Endothelial cell of umbilical vein (primary cell): ENCODE measurements around the gene FPR1.

Source experiments
- EZH2 ChIP-seq: IDR thresholded peaks from 2 replicates; pipeline ENCODE4 v1.6.1; 2012; ENCODE audit warnings: borderline replicate concordance, low read depth, mild to moderate bottlenecking, moderate library complexity, low read length, inconsistent platforms; ENCODE audit not compliant: severe bottlenecking
- GATA2 ChIP-seq: IDR thresholded peaks from 2 replicates; pipeline ENCODE4 v1.7.0; 2011; ENCODE audit warnings: low read depth, mild to moderate bottlenecking, moderate library complexity, mixed read lengths, low read length; ENCODE audit not compliant: insufficient read length, insufficient read depth
- JUN ChIP-seq: IDR thresholded peaks from 2 replicates; pipeline ENCODE4 v1.6.1; 2011; ENCODE audit warnings: borderline replicate concordance, low read depth; ENCODE audit not compliant: insufficient read length, insufficient read depth
- MYC ChIP-seq: IDR thresholded peaks from one replicate; pipeline ENCODE4 v1.6.1; 2011; ENCODE audit warnings: mild to moderate bottlenecking, low read depth, low read length
- POLR2A ChIP-seq: IDR thresholded peaks from 2 replicates; pipeline ENCODE4 v1.6.1; 2012; ENCODE audit warnings: low read depth, mild to moderate bottlenecking, control low read depth, low read length
- POLR2AphosphoS5 ChIP-seq: IDR thresholded peaks from 2 replicates; pipeline ENCODE4 v1.6.1; 2012; ENCODE audit warnings: low read depth, mild to moderate bottlenecking, control low read depth, low read length, moderate library complexity; ENCODE audit not compliant: insufficient read depth
- TF ChIP-seq, protein P1 (sequence below), 2 donors: IDR thresholded peaks; 1 replicate in 1 of 2; 2 replicates in 1 of 2; pipeline ENCODE4 v1.5.1; 2011; ENCODE audit warnings: low read length in 2 of 2, mild to moderate bottlenecking in 2 of 2, moderate library complexity in 2 of 2, control low read depth in 1 of 2, inconsistent platforms in 1 of 2, low read depth in 1 of 2; ENCODE audit not compliant: insufficient read depth in 1 of 2; ENCODE audit errors: extremely low read depth in 1 of 2

DNA sequence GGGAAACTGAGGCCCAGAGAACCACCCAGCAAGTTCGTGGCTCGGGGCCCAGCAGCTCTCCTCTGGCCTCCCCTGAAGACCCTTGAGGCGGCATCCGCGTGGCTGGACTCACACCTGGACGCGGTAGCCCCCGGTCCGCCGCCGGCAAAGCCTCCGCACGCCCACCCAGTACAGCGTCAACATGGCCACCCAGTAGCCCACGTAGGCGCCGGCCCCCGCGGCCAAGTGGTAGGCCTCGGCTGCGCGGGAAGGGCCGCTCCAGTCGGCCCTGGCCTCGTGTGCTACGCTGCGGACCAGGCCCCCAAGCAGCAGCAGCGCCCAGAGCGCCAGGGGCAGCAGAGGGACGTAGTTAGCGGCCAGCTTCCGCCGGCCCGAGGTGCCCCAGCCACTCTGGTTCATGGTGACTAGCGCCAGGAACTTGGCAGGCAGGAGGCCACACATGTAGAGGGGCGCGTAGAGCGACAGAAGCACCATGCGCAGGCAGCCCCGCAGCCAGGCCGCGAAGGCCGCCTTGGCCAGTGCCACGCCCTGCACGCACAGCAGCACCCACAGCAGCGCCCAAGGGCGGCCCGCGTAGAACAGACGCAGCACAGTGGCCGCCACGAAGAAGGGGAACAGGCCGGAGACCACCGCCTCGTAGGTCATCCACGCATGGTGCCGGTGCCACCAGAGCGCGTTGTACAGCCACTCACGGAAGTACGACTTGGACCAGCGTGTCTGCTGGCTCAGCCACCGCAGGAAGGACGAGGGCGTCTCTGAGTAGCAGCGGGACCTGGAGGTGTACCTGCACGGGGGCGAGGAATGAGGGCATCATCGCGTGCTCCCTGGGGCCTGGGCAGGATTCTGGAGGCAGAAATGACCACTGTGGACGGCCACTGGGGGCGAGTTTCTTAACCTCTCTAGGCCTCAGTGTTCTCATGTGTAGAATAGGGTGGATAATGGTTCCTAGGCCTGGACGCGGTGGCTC, 38.1 kb downstream of the FPR1 start:
- TF ChIP-seq, protein P1, sequence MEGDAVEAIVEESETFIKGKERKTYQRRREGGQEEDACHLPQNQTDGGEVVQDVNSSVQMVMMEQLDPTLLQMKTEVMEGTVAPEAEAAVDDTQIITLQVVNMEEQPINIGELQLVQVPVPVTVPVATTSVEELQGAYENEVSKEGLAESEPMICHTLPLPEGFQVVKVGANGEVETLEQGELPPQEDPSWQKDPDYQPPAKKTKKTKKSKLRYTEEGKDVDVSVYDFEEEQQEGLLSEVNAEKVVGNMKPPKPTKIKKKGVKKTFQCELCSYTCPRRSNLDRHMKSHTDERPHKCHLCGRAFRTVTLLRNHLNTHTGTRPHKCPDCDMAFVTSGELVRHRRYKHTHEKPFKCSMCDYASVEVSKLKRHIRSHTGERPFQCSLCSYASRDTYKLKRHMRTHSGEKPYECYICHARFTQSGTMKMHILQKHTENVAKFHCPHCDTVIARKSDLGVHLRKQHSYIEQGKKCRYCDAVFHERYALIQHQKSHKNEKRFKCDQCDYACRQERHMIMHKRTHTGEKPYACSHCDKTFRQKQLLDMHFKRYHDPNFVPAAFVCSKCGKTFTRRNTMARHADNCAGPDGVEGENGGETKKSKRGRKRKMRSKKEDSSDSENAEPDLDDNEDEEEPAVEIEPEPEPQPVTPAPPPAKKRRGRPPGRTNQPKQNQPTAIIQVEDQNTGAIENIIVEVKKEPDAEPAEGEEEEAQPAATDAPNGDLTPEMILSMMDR (IDR thresholded peaks at IDR 0.05; ENCODE audit: extremely low read depth in 1 of 2, insufficient read depth in 1 of 2, low read depth in 1 of 2, low read length in 2 of 2): no peak
- TF ChIP-seq POLR2A (no peak), EZH2 (no peak), JUN (no peak), GATA2 (no peak), POLR2AphosphoS5 (no peak), MYC (no peak)
